ENCODE data around the gene PRDX6.
"Not testable (repeated sequence)": the region's sequence is repeated elsewhere in the genome, so short reads cannot be mapped to it uniquely, and the experiment has no call there.

PRDX6 gene

GRCh38 chr1:173467426-173467825, 9.7 kb upstream of the PRDX6 start:
- DNase-seq (ENCODE audit: low read depth in 2 of 2), result no peak

GRCh38 chr1:173469656-173470055, 7.5 kb upstream of the PRDX6 start:
- DNase-seq (ENCODE audit: low read depth in 2 of 2), result no peak

- DNase-seq (ENCODE audit: low read depth in 2 of 2), result no peak
Observed at GRCh38 chr1:173470608-173471007, 6.5 kb upstream of the PRDX6 start.

GRCh38 chr1:173473599-173474011, 3.5 kb upstream of the PRDX6 start:
- DNase-seq (ENCODE audit: low read depth in 2 of 2), result no peak

GRCh38 chr1:173474097-173474779, 2.9 kb upstream of the PRDX6 start:
- no peak for DNase-seq (ENCODE audit: low read depth in 2 of 2)

GRCh38 chr1:173474780-173475421, 2.2 kb upstream of the PRDX6 start:
- not testable (repeated sequence) for DNase-seq (ENCODE audit: low read depth in 2 of 2)

GRCh38 chr1:173475564-173476196, 1.5 kb upstream of the PRDX6 start:
- no peak for DNase-seq (ENCODE audit: low read depth in 2 of 2)

- DNase-seq (ENCODE audit: low read depth in 2 of 2), result no peak
Observed at GRCh38 chr1:173476197-173476664, 904 bp upstream of the PRDX6 start.

- DNase-seq (ENCODE audit: low read depth in 2 of 2), result peak; percentile 69 to 77
Observed at GRCh38 chr1:173476665-173477285, 360 bp upstream of the PRDX6 start.

GRCh38 chr1:173478094-173478674, 1.0 kb downstream of the PRDX6 start:
- no peak for DNase-seq (ENCODE audit: low read depth in 2 of 2)

- DNase-seq (ENCODE audit: low read depth in 2 of 2), result no peak
Observed at GRCh38 chr1:173479649-173480048, 2.5 kb downstream of the PRDX6 start.

- no peak for DNase-seq (ENCODE audit: low read depth in 2 of 2)
Observed at GRCh38 chr1:173481195-173481772, 4.1 kb downstream of the PRDX6 start.

- no peak for DNase-seq (ENCODE audit: low read depth in 2 of 2)
Observed at GRCh38 chr1:173482683-173483082, 5.5 kb downstream of the PRDX6 start.

GRCh38 chr1:173484276-173484675, 7.1 kb downstream of the PRDX6 start:
- no peak for DNase-seq (ENCODE audit: low read depth in 2 of 2)

GRCh38 chr1:173485401-173485800, 8.3 kb downstream of the PRDX6 start:
- no peak for DNase-seq (ENCODE audit: low read depth in 2 of 2)

GRCh38 chr1:173488001-173488400, 10.9 kb downstream of the PRDX6 start:
- no peak for DNase-seq (ENCODE audit: low read depth in 2 of 2)

- DNase-seq (ENCODE audit: low read depth in 2 of 2), result no peak
Observed at GRCh38 chr1:173489149-173489600, 12.0 kb downstream of the PRDX6 start.

GRCh38 chr1:173489929-173490328, 12.8 kb downstream of the PRDX6 start:
- no peak for DNase-seq (ENCODE audit: low read depth in 2 of 2)

GRCh38 chr1:173491508-173491907, 14.4 kb downstream of the PRDX6 start:
- DNase-seq (ENCODE audit: low read depth in 2 of 2), result no peak

GRCh38 chr1:173493125-173493524, 16.0 kb downstream of the PRDX6 start:
- not testable (repeated sequence) for DNase-seq (ENCODE audit: low read depth in 2 of 2)

- no peak for DNase-seq (ENCODE audit: low read depth in 2 of 2)
Observed at GRCh38 chr1:173495609-173496267, 18.6 kb downstream of the PRDX6 start.
